ENCODE measurements around the gene ANKRD42. TPM values are rescaled to one million over a fixed set of nuclear protein-coding genes. Genes with fewer than 3 reads are reported as not detected.
"Not testable (repeated sequence)": the region's sequence is repeated elsewhere in the genome, so short reads cannot be mapped to it uniquely, and the experiment has no call there.

The ANKRD42 gene
- total and polyA plus RNA-seq, 5 donors from 2014 or later = 1.3 to 4.2 (median 3.2) TPM

DNA sequence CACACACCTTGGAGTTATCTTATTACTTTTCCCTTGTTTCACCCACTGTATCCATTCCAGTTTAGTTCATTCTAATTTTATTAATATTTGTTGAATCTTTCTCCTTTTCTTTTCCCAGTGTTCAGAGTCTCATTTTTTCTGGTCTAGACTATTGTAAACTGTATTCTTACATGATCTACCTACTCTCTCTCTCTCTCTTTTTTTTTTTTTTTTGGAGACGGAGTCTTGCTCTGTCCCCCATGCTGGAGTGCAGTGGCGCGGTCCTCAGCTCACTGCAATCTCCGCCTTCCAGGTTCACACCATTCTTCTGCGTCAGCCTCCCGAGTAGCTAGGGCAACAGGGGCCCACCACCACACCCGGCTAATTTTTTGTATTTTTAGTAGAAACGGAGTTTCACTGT, 2.1 kb downstream of the ANKRD42 start:
- peaks cover 32% of the 10 kb centered on the region for H3K4me1 ChIP-seq (ENCODE audit: control insufficient read depth, insufficient read depth, low read length, poor library complexity, severe bottlenecking)
- H3K4me1 Mint-ChIP-seq = peaks cover 28 to 63% (median 40%) of the 10 kb centered on the region in 4 donors
- peak overlapping the region; percentile 96 to 99 (median 98) for H3K4me3 Mint-ChIP-seq
- H3K27me3 ChIP-seq (ENCODE audit: control insufficient read depth, insufficient read depth, low read length) = no peaks in the 10 kb centered on the region
- H3K9me3 ChIP-seq (ENCODE audit: control insufficient read depth in 2 of 2, low read length in 2 of 2) = no peaks in the 10 kb centered on the region
- peaks cover 20% of the 10 kb centered on the region for H3K36me3 Mint-ChIP-seq
- no peak for ATAC-seq (ENCODE audit: low read depth in 2 of 2)
- peaks cover 0 to 2% (median 0%) of the 10 kb centered on the region in 7 donors for H3K9me3 Mint-ChIP-seq
- peak overlapping the region in 1 of 3 donors; percentile 52 for H3K27ac Mint-ChIP-seq
- peaks cover 10% of the 10 kb centered on the region for H3K27me3 Mint-ChIP-seq
- H3K36me3 ChIP-seq (ENCODE audit: control insufficient read depth, insufficient read depth, low read length) = peaks cover 9% of the 10 kb centered on the region
- H3K4me3 ChIP-seq (ENCODE audit: low read depth, low read length) = peak overlapping the region; percentile 98
- H3K27ac ChIP-seq (ENCODE audit: insufficient read depth, low read length, poor library complexity, severe bottlenecking) = no peak overlapping the region
- no peak for DNase-seq

DNA sequence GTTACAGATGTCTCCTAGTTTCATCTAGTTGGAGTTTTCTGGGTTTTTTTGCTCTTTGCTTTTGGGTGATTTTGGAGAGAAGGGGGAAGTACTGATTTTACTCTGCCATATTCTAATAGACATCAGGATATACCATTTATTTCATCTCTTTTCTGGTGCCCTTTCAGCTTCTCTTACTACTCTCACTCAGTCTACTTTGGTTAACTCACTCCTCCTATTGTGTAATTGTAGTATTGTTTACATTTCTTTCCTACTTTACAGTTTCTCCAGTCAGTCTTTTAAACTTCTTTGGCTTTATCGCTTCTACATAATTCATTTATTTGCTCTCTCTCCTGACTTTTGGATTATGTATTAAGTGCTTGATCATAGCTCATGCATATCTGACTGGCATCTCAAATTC, 6.5 kb downstream of the ANKRD42 start:
- no peak for ATAC-seq (ENCODE audit: low read depth in 2 of 2)
- Histone ChIP-seq H3K9me3 (ENCODE audit: control insufficient read depth in 2 of 2, low read length in 2 of 2) (no peaks in the 10 kb centered on the region), H3K27ac (ENCODE audit: insufficient read depth, low read length, poor library complexity, severe bottlenecking) (no peak overlapping the region), H3K4me1 (ENCODE audit: control insufficient read depth, insufficient read depth, low read length, poor library complexity, severe bottlenecking) (peaks cover 5% of the 10 kb centered on the region), H3K4me3 (ENCODE audit: low read depth, low read length) (no peak overlapping the region), H3K27me3 (ENCODE audit: control insufficient read depth, insufficient read depth, low read length) (no peaks in the 10 kb centered on the region), H3K36me3 (ENCODE audit: control insufficient read depth, insufficient read depth, low read length) (no peaks in the 10 kb centered on the region)
- Mint-ChIP-seq H3K27me3 (peaks cover 4% of the 10 kb centered on the region), H3K4me3 (no peak overlapping the region), H3K27ac (peak overlapping the region in 2 of 3 donors; percentile 8 to 9), H3K4me1 (peaks cover 17 to 28% (median 20%) of the 10 kb centered on the region in 4 donors), H3K9me3 (no peaks in the 10 kb centered on the region), H3K36me3 (peaks cover 26% of the 10 kb centered on the region)
- no peak for DNase-seq

DNA sequence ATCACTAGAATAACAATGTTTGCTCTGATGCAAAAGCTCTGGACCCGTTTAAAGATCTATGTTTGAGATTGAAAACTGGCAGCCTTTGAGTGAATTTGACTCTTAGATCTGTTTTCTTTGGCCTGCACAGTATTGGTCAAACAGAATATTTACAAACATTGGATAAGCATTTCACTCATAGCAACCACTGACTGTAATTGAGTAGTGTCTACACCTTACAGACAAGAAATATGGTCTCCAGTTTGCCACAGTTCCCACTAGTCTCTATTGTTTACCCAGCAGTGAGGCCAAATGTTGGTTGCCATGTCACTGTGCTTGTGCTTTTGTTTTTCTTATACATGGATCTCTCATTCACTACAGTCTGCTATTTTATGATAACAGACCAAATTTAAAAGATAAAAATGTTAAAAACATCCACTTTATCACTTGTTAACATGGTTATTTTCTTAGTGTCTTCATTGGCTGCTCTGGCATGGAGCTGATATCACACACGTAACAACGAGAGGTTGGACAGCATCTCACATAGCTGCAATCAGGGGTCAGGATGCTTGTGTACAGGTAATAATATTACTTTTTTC, 12.2 kb downstream of the ANKRD42 start:
- Mint-ChIP-seq H3K27ac (no peak overlapping the region), H3K4me3 (no peak overlapping the region), H3K4me1 (peaks cover 0 to 2% (median 0%) of the 10 kb centered on the region in 4 donors), H3K36me3 (peaks cover 31% of the 10 kb centered on the region), H3K27me3 (no peaks in the 10 kb centered on the region), H3K9me3 (no peaks in the 10 kb centered on the region)
- no peak overlapping the region for H3K27ac ChIP-seq (ENCODE audit: insufficient read depth, low read length, poor library complexity, severe bottlenecking)
- ATAC-seq (ENCODE audit: low read depth in 2 of 2) (no peak), DNase-seq (no peak)
- H3K9me3 ChIP-seq (ENCODE audit: control insufficient read depth in 2 of 2, low read length in 2 of 2) = no peaks in the 10 kb centered on the region
- no peaks in the 10 kb centered on the region for H3K36me3 ChIP-seq (ENCODE audit: control insufficient read depth, insufficient read depth, low read length)
- no peaks in the 10 kb centered on the region for H3K27me3 ChIP-seq (ENCODE audit: control insufficient read depth, insufficient read depth, low read length)
- H3K4me1 ChIP-seq (ENCODE audit: control insufficient read depth, insufficient read depth, low read length, poor library complexity, severe bottlenecking) = no peaks in the 10 kb centered on the region
- H3K4me3 ChIP-seq (ENCODE audit: low read depth, low read length) = no peak overlapping the region

DNA sequence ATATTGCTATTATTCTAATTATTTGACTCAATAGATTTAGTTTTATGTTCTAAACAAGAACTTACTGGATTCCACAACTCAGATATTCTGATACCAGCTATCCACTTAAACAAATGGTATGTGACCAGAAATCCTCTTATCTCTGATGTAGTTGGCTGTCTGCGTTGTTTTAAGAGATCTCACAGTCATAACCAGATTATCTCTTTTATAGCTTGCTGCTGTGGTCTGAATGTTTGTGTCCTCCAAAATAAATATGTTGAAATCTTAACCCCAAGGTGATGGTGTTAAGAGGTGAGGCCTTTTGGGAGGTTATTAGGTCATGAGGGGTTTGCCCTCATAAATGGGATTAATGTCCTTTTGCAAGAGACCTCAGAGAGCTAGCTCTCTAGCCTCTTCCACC, 12.7 kb downstream of the ANKRD42 start:
- H3K27ac ChIP-seq (ENCODE audit: insufficient read depth, low read length, poor library complexity, severe bottlenecking) = no peak overlapping the region
- no peak overlapping the region for H3K4me3 ChIP-seq (ENCODE audit: low read depth, low read length)
- no peaks in the 10 kb centered on the region for H3K9me3 Mint-ChIP-seq
- H3K36me3 ChIP-seq (ENCODE audit: control insufficient read depth, insufficient read depth, low read length) = no peaks in the 10 kb centered on the region
- ATAC-seq (ENCODE audit: low read depth in 2 of 2) (no peak), DNase-seq (no peak)
- peaks cover 0 to 2% (median 0%) of the 10 kb centered on the region in 4 donors for H3K4me1 Mint-ChIP-seq
- H3K27me3 ChIP-seq (ENCODE audit: control insufficient read depth, insufficient read depth, low read length) = no peaks in the 10 kb centered on the region
- H3K27ac Mint-ChIP-seq = no peak overlapping the region
- no peak overlapping the region for H3K4me3 Mint-ChIP-seq
- H3K36me3 Mint-ChIP-seq = peaks cover 27% of the 10 kb centered on the region
- no peaks in the 10 kb centered on the region for H3K4me1 ChIP-seq (ENCODE audit: control insufficient read depth, insufficient read depth, low read length, poor library complexity, severe bottlenecking)
- no peaks in the 10 kb centered on the region for H3K27me3 Mint-ChIP-seq
- no peaks in the 10 kb centered on the region for H3K9me3 ChIP-seq (ENCODE audit: control insufficient read depth in 2 of 2, low read length in 2 of 2)

DNA sequence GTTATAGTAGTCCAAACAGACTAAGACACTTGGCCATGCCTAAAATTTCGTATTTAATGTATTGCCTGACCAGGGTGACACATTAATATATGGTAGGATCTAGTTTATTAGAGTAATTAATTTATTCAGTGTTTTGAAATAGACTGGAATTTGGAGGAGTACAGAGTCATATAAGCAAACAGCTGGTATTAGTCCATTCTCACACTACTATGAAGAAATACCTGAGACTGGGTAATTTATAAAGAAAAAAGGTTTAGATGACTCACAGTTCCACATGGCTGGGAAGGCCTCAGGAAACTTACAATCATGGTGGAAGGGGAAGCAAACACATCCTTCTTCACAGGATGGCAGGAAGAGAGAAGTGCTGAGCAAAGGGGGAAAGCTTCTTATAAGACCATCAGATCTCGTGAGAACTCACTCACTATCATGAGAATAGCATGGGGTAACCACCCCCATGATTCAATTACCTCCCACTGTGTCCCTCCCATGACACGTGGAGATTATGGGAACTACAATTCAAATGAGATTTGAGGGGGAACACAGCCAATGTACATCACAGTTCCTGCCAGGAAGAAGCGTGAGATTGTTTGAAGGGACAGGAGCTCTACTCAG, 13.4 kb downstream of the ANKRD42 start:
- not testable (repeated sequence) for H3K4me1 ChIP-seq (ENCODE audit: control insufficient read depth, insufficient read depth, low read length, poor library complexity, severe bottlenecking); H3K27me3 Mint-ChIP-seq; H3K27ac Mint-ChIP-seq; H3K9me3 ChIP-seq (ENCODE audit: control insufficient read depth in 2 of 2, low read length in 2 of 2); ATAC-seq (ENCODE audit: low read depth in 2 of 2); H3K4me3 Mint-ChIP-seq; DNase-seq; H3K9me3 Mint-ChIP-seq; H3K4me1 Mint-ChIP-seq; H3K27me3 ChIP-seq (ENCODE audit: control insufficient read depth, insufficient read depth, low read length); H3K36me3 ChIP-seq (ENCODE audit: control insufficient read depth, insufficient read depth, low read length); H3K4me3 ChIP-seq (ENCODE audit: low read depth, low read length); H3K27ac ChIP-seq (ENCODE audit: insufficient read depth, low read length, poor library complexity, severe bottlenecking)
- peaks cover 22% of the 10 kb centered on the region for H3K36me3 Mint-ChIP-seq

DNA sequence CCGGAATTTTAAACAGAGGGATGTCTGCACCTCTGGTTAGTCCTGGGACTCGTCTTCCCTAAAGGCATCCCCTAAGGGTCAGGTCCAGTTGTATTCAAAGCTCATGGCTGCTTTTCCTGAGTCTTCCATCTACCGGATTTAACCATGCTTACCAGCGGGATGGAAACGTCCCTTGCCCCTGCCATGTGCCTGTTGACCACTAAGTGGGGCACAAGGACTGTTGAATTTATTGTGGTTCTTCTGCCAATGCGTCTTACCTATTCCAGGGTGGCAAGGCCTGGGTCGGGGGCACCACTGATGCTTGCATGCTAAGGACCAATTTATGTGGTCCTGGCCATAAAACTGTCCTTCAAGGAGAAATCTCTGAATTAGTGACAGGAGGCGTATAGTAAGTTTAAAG, 25.6 kb downstream of the ANKRD42 start:
- ATAC-seq (ENCODE audit: low read depth in 2 of 2) (no peak), DNase-seq (no peak)
- Histone ChIP-seq H3K4me1 (ENCODE audit: control insufficient read depth, insufficient read depth, low read length, poor library complexity, severe bottlenecking) (no peaks in the 10 kb centered on the region), H3K9me3 (ENCODE audit: control insufficient read depth in 2 of 2, low read length in 2 of 2) (no peaks in the 10 kb centered on the region), H3K4me3 (ENCODE audit: low read depth, low read length) (no peak overlapping the region), H3K27me3 (ENCODE audit: control insufficient read depth, insufficient read depth, low read length) (no peaks in the 10 kb centered on the region), H3K36me3 (ENCODE audit: control insufficient read depth, insufficient read depth, low read length) (no peaks in the 10 kb centered on the region), H3K27ac (ENCODE audit: insufficient read depth, low read length, poor library complexity, severe bottlenecking) (no peak overlapping the region)
- Mint-ChIP-seq H3K4me1 (peaks cover 0 to 3% (median 0%) of the 10 kb centered on the region in 4 donors), H3K36me3 (no peaks in the 10 kb centered on the region), H3K27ac (no peak overlapping the region), H3K9me3 (no peaks in the 10 kb centered on the region), H3K4me3 (no peak overlapping the region), H3K27me3 (peaks cover 5% of the 10 kb centered on the region)

DNA sequence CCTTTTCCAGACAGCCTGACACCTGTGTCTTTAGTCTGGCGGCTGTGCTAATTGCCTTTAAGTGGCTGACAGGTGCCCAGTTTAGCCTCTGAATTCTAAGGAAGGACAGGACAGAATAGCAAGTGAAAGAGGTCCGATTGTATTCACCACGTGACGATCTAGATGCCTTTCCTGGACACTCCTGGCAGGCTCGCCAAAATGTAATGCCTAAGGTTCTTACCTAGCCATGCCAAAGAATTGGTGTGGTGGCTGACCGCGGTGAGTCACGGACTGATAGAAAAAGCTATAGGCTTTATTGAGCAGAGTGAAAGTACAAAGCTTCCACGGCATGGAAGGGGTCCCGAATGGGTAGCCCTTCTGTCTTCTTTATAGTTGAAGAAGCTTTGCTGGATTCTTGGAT, 26.7 kb downstream of the ANKRD42 start:
- H3K4me3 ChIP-seq (ENCODE audit: low read depth, low read length) = no peak overlapping the region
- H3K4me1 ChIP-seq (ENCODE audit: control insufficient read depth, insufficient read depth, low read length, poor library complexity, severe bottlenecking) = no peaks in the 10 kb centered on the region
- no peaks in the 10 kb centered on the region for H3K9me3 ChIP-seq (ENCODE audit: control insufficient read depth in 2 of 2, low read length in 2 of 2)
- H3K27ac Mint-ChIP-seq = no peak overlapping the region
- no peaks in the 10 kb centered on the region for H3K4me1 Mint-ChIP-seq
- peaks cover 5% of the 10 kb centered on the region for H3K27me3 Mint-ChIP-seq
- H3K4me3 Mint-ChIP-seq = no peak overlapping the region
- H3K27ac ChIP-seq (ENCODE audit: insufficient read depth, low read length, poor library complexity, severe bottlenecking) = no peak overlapping the region
- no peaks in the 10 kb centered on the region for H3K36me3 Mint-ChIP-seq
- no peaks in the 10 kb centered on the region for H3K27me3 ChIP-seq (ENCODE audit: control insufficient read depth, insufficient read depth, low read length)
- H3K36me3 ChIP-seq (ENCODE audit: control insufficient read depth, insufficient read depth, low read length) = no peaks in the 10 kb centered on the region
- DNase-seq (no peak), ATAC-seq (ENCODE audit: low read depth in 2 of 2) (no peak)
- no peaks in the 10 kb centered on the region for H3K9me3 Mint-ChIP-seq

DNA sequence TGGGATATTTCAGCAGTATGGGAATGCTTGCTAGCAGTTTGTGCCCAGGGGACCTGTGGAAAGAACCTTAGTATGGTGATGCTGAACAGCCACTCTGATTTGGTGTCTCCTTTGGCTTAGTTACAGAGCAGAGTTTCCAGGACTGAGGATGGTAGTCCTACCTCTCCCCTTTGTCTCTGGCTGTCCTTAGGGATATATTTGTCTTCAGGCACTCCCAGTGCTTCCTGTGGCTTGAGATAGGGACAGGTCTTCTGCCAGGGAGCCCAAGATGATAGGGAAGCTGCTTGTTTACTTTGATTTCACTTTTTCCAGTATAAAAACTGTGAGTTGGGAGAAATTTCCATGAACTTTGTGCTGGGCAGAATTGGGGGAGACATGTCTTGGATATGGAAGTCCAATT, 28.2 kb downstream of the ANKRD42 start:
- Mint-ChIP-seq H3K4me1 (no peaks in the 10 kb centered on the region), H3K36me3 (no peaks in the 10 kb centered on the region), H3K4me3 (no peak overlapping the region), H3K27me3 (peaks cover 5% of the 10 kb centered on the region), H3K9me3 (no peaks in the 10 kb centered on the region), H3K27ac (no peak overlapping the region)
- no peaks in the 10 kb centered on the region for H3K9me3 ChIP-seq (ENCODE audit: control insufficient read depth in 2 of 2, low read length in 2 of 2)
- H3K27ac ChIP-seq (ENCODE audit: insufficient read depth, low read length, poor library complexity, severe bottlenecking) = no peak overlapping the region
- no peaks in the 10 kb centered on the region for H3K27me3 ChIP-seq (ENCODE audit: control insufficient read depth, insufficient read depth, low read length)
- no peaks in the 10 kb centered on the region for H3K36me3 ChIP-seq (ENCODE audit: control insufficient read depth, insufficient read depth, low read length)
- ATAC-seq (ENCODE audit: low read depth in 2 of 2) (no peak), DNase-seq (no peak)
- H3K4me1 ChIP-seq (ENCODE audit: control insufficient read depth, insufficient read depth, low read length, poor library complexity, severe bottlenecking) = no peaks in the 10 kb centered on the region
- H3K4me3 ChIP-seq (ENCODE audit: low read depth, low read length) = no peak overlapping the region
